CD4-positive, alpha-beta T cell (primary cell): Measurements from ENCODE around the gene TFR2. TPM values are rescaled to one million over a fixed set of nuclear protein-coding genes. Genes with fewer than 3 reads are reported as not detected.

Experiments
- ATAC-seq: fragments of 200-7000 bp; cut with Tn5 transposase; one replicate; pipeline ENCODE4 v1.10.0; 2022; ENCODE audit warnings: mild to moderate bottlenecking; ENCODE audit not compliant: poor library complexity
- CTCF ChIA-PET: fragments of 350-600 bp; sonication (Branson Sonifier 250); formaldehyde crosslinking; loops from one replicate; lab custom pipeline; 2021; ENCODE audit warnings: antibody characterized with exemption, inconsistent platforms; lab: Charles Lee
- POLR2A ChIA-PET: fragments of 350-600 bp; sonication (Branson Sonifier 250); formaldehyde crosslinking; loops from one replicate; lab custom pipeline; 2021; ENCODE audit warnings: antibody characterized with exemption, inconsistent platforms; lab: Charles Lee
- DNase-seq, 14 experiments: peaks; one replicate each; pipeline ENCODE4 v3.0.0-alpha.2; 2013 to 2020; ENCODE audit warnings: mixed read lengths in 2 of 14
- H3K27ac ChIP-seq, 2 donors: one replicate each; pipeline versions ENCODE4 v1.5.1 to v1.7.0; 2013; ENCODE audit warnings: low read length in 2 of 2, low read depth in 1 of 2, mild to moderate bottlenecking in 1 of 2
- H3K27me3 ChIP-seq, 2 experiments: 1 replicate in 1 of 2; 2 replicates in 1 of 2; pipeline versions ENCODE4 v1.6.1 to v1.7.0; 2013; ENCODE audit warnings: low read length in 2 of 2, control low read depth in 1 of 2, mild to moderate bottlenecking in 1 of 2, moderate library complexity in 1 of 2; ENCODE audit not compliant: insufficient read depth in 2 of 2, control insufficient read depth in 1 of 2
- H3K36me3 ChIP-seq: one replicate; pipeline ENCODE4 v1.6.1; 2013; ENCODE audit warnings: low read length, control low read depth; ENCODE audit not compliant: insufficient read depth
- H3K4me1 ChIP-seq: one replicate; pipeline ENCODE4 v1.6.1; 2013; ENCODE audit warnings: low read length, control low read depth; ENCODE audit not compliant: insufficient read depth
- H3K4me3 ChIP-seq: one replicate; pipeline ENCODE4 v1.5.1; 2013; ENCODE audit warnings: mild to moderate bottlenecking, low read length, moderate library complexity
- H3K9me3 ChIP-seq, 2 experiments: 1 replicate in 1 of 2; 2 replicates in 1 of 2; pipeline versions ENCODE4 v1.6.1 to v1.7.0; 2013; ENCODE audit warnings: low read length in 2 of 2, mild to moderate bottlenecking in 2 of 2, control low read depth in 1 of 2, moderate library complexity in 1 of 2; ENCODE audit not compliant: control insufficient read depth in 1 of 2, insufficient read depth in 1 of 2
- H3K27ac Mint-ChIP-seq: one replicate; pipeline ENCODE4 v1.8.0; 2020; ENCODE audit warnings: mixed read lengths
- H3K27me3 Mint-ChIP-seq: one replicate; pipeline ENCODE4 v1.8.0; 2021; ENCODE audit warnings: mixed read lengths
- H3K36me3 Mint-ChIP-seq: one replicate; pipeline ENCODE4 v1.8.0; 2021; ENCODE audit warnings: low read depth, mixed read lengths
- H3K4me1 Mint-ChIP-seq: one replicate; pipeline ENCODE4 v1.8.0; 2021; ENCODE audit warnings: low read depth, mixed read lengths
- H3K4me3 Mint-ChIP-seq: one replicate; pipeline ENCODE4 v1.8.0; 2020; ENCODE audit warnings: mild to moderate bottlenecking, mixed read lengths
- H3K9me3 Mint-ChIP-seq: one replicate; pipeline ENCODE4 v1.8.0; 2020; ENCODE audit warnings: mixed read lengths
- CTCF ChIP-seq: fragments of 200-600 bp; IDR thresholded peaks from one replicate; pipeline ENCODE4 v1.8.0; 2022; ENCODE audit warnings: antibody characterized with exemption, mild to moderate bottlenecking
- intact Hi-C, 2 experiments: fragments of 100-400 bp; cut with DNase I in 1 of 2; cut with micrococcal nuclease in 1 of 2; formaldehyde crosslinking; loops; one replicate each; pipeline versions ENCODE4 v1.15.1 to v1.9.0; 2023 to 2025; cut with DNase I, micrococcal nuclease
- total RNA-seq, 174 experiments: library from RNA in 2 of 174; stranded (reverse) in 2 of 174; gene quantifications; one replicate each; pipeline ENCODE4 v1.2.3 and lab custom pipeline; 2021 to 2026

The TFR2 gene
- total RNA-seq, 2 experiments from 2014 or later = 1.7 to 2.3 TPM

GRCh38 chr7:100570954-100571828 is 70.2 kb downstream of the TFR2 start:
- Mint-ChIP-seq H3K36me3 (peaks cover 32% of the 10 kb centered on the region), H3K4me1 (peaks cover 34% of the 10 kb centered on the region), H3K27ac (peak overlapping the region; percentile 73), H3K4me3 (peak overlapping the region; percentile 45), H3K27me3 (no peaks in the 10 kb centered on the region), H3K9me3 (no peaks in the 10 kb centered on the region)
- no peak overlapping the region for H3K4me3 ChIP-seq
- no peaks in the 10 kb centered on the region for H3K9me3 ChIP-seq
- H3K27me3 ChIP-seq = no peaks in the 10 kb centered on the region
- ChIA-PET POLR2A (interaction anchor here (0.8 to 4.6 kb wide), 6 partner anchors 10 to 134 kb away, joined by 3 to 70 read pairs (median 4); partner anchors contain the start of genes FBXO24, LRCH4, MOSPD3 and POP7), CTCF (interaction anchor here (1.0 to 1.3 kb wide), 2 partner anchors 11 to 17 kb away, joined by 3 to 6 read pairs; no protein-coding TSS in a partner anchor)
- no peak for TF ChIP-seq CTCF
- intact Hi-C loops = loop anchor here (1.0 kb wide), 2 partner anchors 12 to 15 kb away; partner anchors contain the start of genes FBXO24 (in 1 of the 2) and LRCH4 (in 1 of the 2)
- no peak for ATAC-seq
- DNase-seq = peak in 1 of 14 experiments; percentile 38
- H3K27ac ChIP-seq = no peak overlapping the region
- H3K4me1 ChIP-seq = peaks cover 55% of the 10 kb centered on the region
- H3K36me3 ChIP-seq = peaks cover 39% of the 10 kb centered on the region

Other genes starting within 250 kb of the TFR2 start
- 1 to 10 TPM; 4.4 to 6.5 TPM for gene ZCWPW1, start 212.8 kb downstream of the TFR2 start, total RNA-seq
- 10 to 100 TPM; 52.6 to 57.0 TPM for gene MEPCE, start 211.7 kb downstream of the TFR2 start, total RNA-seq
- gene PPP1R35, start 205.1 kb downstream of the TFR2 start, total RNA-seq = 10 to 100 TPM; 42.9 to 47.0 TPM
- gene SPACDR, start 177.3 kb downstream of the TFR2 start, total RNA-seq = under 1 TPM; 0.64 to 0.93 TPM
- gene TSC22D4, start 162.3 kb downstream of the TFR2 start, total RNA-seq = 10 to 100 TPM; 34.6 to 36.5 TPM
- under 1 TPM; 0.66 to 0.75 TPM for gene NYAP1, start 157.6 kb downstream of the TFR2 start, total RNA-seq
- 1 to 10 TPM; 6.6 to 9.9 TPM for gene AGFG2, start 102.3 kb downstream of the TFR2 start, total RNA-seq
- gene SAP25, start 67.7 kb downstream of the TFR2 start, total RNA-seq = 10 to 100 TPM; 52.0 to 53.4 TPM
- gene LRCH4, start 55.4 kb downstream of the TFR2 start, total RNA-seq = 100 to 1,000 TPM; 313 to 317 TPM
- under 1 TPM; 0.66 to 0.78 TPM for gene FBXO24, start 55.2 kb downstream of the TFR2 start, total RNA-seq
- 1 to 10 TPM; 6.7 to 7.5 TPM for gene PCOLCE, start 39.2 kb downstream of the TFR2 start, total RNA-seq
- 10 to 100 TPM in 1 of 2 experiments, 1 to 10 TPM in 1; 8.5 to 10.9 TPM for gene MOSPD3, start 29.0 kb downstream of the TFR2 start, total RNA-seq
- not detected for gene ACTL6B, start 14.9 kb upstream of the TFR2 start, total RNA-seq
- 10 to 100 TPM; 87.8 to 91.9 TPM for gene GNB2, start 32.2 kb upstream of the TFR2 start, total RNA-seq
- 10 to 100 TPM; 75.5 to 78.8 TPM for gene GIGYF1, start 52.7 kb upstream of the TFR2 start, total RNA-seq
- gene POP7, start 64.6 kb upstream of the TFR2 start, total RNA-seq = 1 to 10 TPM; 7.4 to 7.5 TPM
- gene EPO, start 78.9 kb upstream of the TFR2 start, total RNA-seq = not detected
- gene ZAN, start 92.0 kb upstream of the TFR2 start, total RNA-seq = not detected
- gene EPHB4, start 186.0 kb upstream of the TFR2 start, total RNA-seq = 1 to 10 TPM; 8.4 to 8.9 TPM
- gene SLC12A9, start 211.2 kb upstream of the TFR2 start, total RNA-seq = 10 to 100 TPM; 26.3 to 28.2 TPM
- gene TRIP6, start 225.8 kb upstream of the TFR2 start, total RNA-seq = 1 to 10 TPM; 4.3 to 6.1 TPM
- 100 to 1,000 TPM; 355 to 382 TPM for gene SRRT, start 233.6 kb upstream of the TFR2 start, total RNA-seq
- gene UFSP1, start 248.2 kb upstream of the TFR2 start, total RNA-seq = 1 to 10 TPM; 1.1 to 1.5 TPM